AG09309 (cell line): ENCODE measurements around the gene TNFRSF18.

Experiments
- DNase-seq: peaks from one replicate; pipeline ENCODE4 v3.0.0-alpha.2; 2010; ENCODE audit warnings: low read depth
- H3K4me3 ChIP-seq: 2 replicates; pipeline ENCODE4 v1.5.1; 2011; ENCODE audit warnings: mild to moderate bottlenecking, low read depth, low read length, moderate library complexity; ENCODE audit not compliant: control insufficient read depth
- CTCF ChIP-seq: IDR thresholded peaks from 2 replicates; pipeline ENCODE4 v1.5.1; 2011; ENCODE audit warnings: mild to moderate bottlenecking, low read depth, low read length, inconsistent platforms; ENCODE audit not compliant: insufficient read depth, control insufficient read depth; ENCODE audit errors: missing control alignments

Gene TNFRSF18

GRCh38 chr1:1160281-1160930, 46.0 kb downstream of the TNFRSF18 start:
- TF ChIP-seq CTCF: no peak
- no peak for DNase-seq
- no peak overlapping the region for H3K4me3 ChIP-seq

- no peak for DNase-seq
- peak overlapping the region; percentile 55 for H3K4me3 ChIP-seq
- no peak for TF ChIP-seq CTCF
Measured at GRCh38 chr1:1157914-1158710, 48.3 kb downstream of the TNFRSF18 start.

GRCh38 chr1:1157426-1157913, 48.9 kb downstream of the TNFRSF18 start:
- peak; percentile 57 for DNase-seq

GRCh38 chr1:1157033-1157365, 49.4 kb downstream of the TNFRSF18 start:
- no peak for DNase-seq
- no peak for TF ChIP-seq CTCF
- no peak overlapping the region for H3K4me3 ChIP-seq

More at GRCh38 chr1:1157426-1157913, 48.9 kb downstream of the TNFRSF18 start:
- TF ChIP-seq CTCF: no peak
- peak overlapping the region; percentile 55 for H3K4me3 ChIP-seq

- no peak overlapping the region for H3K4me3 ChIP-seq
- no peak for TF ChIP-seq CTCF
- DNase-seq: no peak
Measured at GRCh38 chr1:1156140-1157032, 50.0 kb downstream of the TNFRSF18 start.

GRCh38 chr1:1155258-1155657, 51.1 kb downstream of the TNFRSF18 start:
- DNase-seq: no peak
- no peak for TF ChIP-seq CTCF
- no peak overlapping the region for H3K4me3 ChIP-seq
